Measurements from ENCODE around the gene SHC4.

SHC4 gene

DNA sequence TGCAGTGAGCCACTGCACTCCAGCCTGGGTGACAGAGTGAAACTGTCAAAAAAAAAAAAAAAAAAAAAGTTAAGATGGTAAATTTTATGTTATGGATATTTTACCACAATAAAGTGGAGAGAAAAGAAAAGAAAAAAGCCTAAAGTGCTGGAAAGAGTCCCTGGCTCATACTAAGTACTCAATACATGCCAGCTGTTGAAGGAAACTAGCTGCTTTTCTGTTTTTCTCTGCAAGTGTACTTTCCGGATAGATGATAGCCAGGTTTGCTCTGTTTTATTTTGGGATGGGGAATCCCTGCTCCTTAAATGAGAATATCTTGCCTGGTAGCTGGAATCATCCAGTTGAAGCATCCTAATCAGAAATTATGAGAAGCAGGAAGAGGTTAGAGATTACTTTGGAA is 74.9 kb downstream of the SHC4 start:
- Mint-ChIP-seq H3K36me3 (no peaks in the 10 kb centered on the region), H3K4me1 (peaks cover 10% of the 10 kb centered on the region), H3K4me3 (no peak overlapping the region), H3K27ac (no peak overlapping the region), H3K9me3 (no peaks in the 10 kb centered on the region)
- ATAC-seq (no peak), DNase-seq (ENCODE audit: low spot score in 2 of 2) (no peak)

DNA sequence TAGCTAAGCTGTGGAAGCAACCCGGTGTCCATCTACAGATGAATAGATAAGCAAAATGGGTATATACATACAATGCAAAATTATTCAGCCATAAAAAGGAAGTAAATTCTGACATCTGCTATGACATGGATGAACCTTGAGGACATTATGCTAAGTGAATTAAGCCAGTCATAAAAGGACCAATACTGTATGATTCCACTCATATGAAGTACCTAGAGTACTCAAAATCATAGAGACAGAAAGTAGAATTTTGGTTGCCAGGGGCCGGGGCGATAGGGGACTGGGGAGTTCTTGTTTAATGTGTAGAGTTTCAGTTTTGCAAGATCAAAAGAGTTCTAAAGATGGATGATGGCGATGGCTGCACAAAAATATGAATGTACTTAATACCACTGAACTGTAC is 75.5 kb downstream of the SHC4 start:
- ATAC-seq: peak; percentile 95

DNA sequence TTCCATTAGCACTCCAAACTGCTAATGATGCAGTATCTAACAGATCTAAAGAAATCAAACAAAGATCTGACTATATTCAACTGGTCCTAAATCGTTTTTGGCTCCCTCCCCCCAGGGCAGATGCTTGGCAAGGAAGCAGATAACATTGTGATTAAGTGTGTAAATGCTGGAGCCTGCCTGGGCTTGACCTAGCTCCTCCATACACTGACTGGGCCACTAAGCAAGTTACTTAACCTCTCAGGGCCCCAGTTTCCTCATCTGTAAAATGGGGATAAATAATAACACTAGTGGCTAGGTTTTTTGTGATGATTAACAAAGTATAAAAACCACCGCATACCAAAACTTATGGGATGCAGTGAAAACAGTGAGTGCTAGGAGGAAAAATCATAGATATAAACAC is 76.6 kb downstream of the SHC4 start:
- DNase-seq (ENCODE audit: low spot score in 2 of 2): no peak
- Mint-ChIP-seq H3K9me3 (no peaks in the 10 kb centered on the region), H3K4me3 (no peak overlapping the region), H3K36me3 (no peaks in the 10 kb centered on the region), H3K4me1 (peaks cover 18% of the 10 kb centered on the region), H3K27ac (no peak overlapping the region)
- ATAC-seq: no peak

More for the DNA sequence above, 75.5 kb downstream of the SHC4 start:
- Mint-ChIP-seq H3K27ac (no peak overlapping the region), H3K4me1 (peaks cover 10% of the 10 kb centered on the region), H3K4me3 (no peak overlapping the region), H3K36me3 (no peaks in the 10 kb centered on the region), H3K9me3 (no peaks in the 10 kb centered on the region)
- peak in 1 of 2 donors; percentile 69 for DNase-seq (ENCODE audit: low spot score in 2 of 2)

DNA sequence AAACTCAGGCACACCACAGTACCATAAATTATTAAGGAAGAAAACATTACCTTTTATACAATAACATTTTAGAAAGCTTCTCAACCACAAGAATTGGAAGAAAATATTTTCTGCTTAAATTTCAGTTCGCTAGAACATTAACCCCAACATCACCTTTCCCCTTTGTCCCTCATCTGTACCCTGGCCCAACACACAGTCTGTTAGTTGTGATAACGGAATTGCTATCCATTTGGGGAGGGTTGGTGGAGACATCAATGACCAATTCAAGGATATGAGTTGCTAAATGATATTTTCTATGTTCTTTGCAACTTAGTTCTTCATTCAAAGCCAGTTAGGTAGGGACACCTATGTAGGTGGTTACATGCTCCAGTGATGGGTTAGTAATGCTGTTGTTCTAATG is 80.0 kb downstream of the SHC4 start:
- Mint-ChIP-seq H3K9me3 (no peaks in the 10 kb centered on the region), H3K27ac (no peak overlapping the region), H3K4me3 (no peak overlapping the region), H3K36me3 (peaks cover 15% of the 10 kb centered on the region), H3K4me1 (peaks cover 30% of the 10 kb centered on the region)
- DNase-seq (ENCODE audit: low spot score in 2 of 2) (no peak), ATAC-seq (no peak)

DNA sequence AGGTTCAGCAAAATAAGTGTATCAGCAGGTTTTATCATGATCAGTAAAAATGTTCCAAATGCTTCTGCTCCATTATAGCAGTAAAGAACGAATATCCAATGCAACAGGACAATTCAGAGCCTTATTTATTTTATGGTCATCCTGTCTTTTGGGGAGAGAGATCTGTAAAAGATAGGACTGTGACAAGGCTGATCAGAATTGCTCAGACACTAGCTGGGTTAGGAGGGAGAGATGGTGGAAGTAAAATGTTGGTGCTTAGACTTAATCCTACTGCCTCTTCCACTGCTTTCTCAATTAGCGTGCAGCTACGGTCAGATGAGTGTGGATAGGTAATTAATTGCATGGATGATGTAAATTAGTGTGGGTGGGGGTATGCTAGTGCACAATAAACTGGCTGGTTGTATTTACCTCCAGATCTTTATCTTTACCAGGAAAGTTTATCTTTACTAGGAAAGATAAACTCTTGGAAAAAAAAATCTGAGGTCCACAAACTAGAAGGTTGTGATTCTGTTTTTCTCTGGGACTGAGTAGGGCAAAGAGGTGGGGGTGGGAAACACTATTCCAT is 83.6 kb downstream of the SHC4 start:
- Mint-ChIP-seq H3K4me3 (peak overlapping the region; percentile 95), H3K4me1 (peaks cover 40% of the 10 kb centered on the region), H3K9me3 (no peaks in the 10 kb centered on the region), H3K27ac (no peak overlapping the region), H3K36me3 (peaks cover 30% of the 10 kb centered on the region)
- ATAC-seq: no peak
- no peak for DNase-seq (ENCODE audit: low spot score in 2 of 2)

DNA sequence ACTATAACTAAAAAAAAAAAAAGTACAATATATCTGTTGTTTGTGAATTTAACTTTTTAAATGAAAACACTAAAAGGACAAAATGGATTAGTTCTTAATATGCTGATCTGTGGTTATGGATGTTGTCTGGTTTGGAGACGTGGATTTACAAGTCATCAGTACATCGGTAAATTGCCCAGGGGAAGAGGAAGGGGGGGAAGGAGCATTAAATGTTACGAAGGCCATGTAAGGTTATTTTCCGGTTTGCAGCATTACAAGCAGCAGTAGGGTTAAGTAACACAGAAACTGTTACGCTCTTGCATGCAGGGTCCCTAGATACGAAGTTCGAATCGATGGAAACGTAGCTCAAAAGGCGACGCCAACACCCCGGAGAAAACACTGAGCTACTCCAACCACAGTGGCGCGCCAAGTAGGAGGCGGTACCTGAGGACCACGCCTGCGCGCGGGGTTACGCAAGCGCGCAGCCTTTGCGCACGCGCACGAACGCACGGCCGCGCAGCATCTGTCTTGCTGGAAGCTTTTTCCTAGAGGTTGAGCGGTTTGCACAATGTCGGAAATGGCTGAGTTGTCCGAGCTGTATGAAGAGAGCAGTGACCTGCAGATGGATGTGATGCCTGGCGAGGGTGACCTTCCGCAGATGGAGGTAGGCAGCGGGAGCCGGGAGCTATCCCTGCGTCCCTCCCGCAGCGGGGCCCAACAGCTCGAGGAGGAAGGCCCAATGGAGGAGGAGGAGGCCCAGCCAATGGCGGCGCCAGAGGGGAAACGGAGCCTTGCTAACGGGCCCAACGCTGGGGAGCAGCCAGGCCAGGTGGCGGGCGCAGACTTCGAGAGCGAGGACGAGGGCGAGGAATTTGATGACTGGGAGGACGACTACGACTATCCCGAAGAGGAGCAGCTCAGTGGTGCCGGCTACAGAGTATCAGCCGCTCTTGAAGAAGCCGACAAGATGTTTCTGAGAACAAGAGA is 85.8 kb downstream of the SHC4 start, which contains the start of gene EID1:
Gene EID1, plus strand, starts transcription at position 505 of the 966 bp plus-strand sequence. Its CDS starts 43 bp downstream, at position 548.
- H3K4me3 Mint-ChIP-seq: peak within 1 kb of the TSS; percentile 95

DNA sequence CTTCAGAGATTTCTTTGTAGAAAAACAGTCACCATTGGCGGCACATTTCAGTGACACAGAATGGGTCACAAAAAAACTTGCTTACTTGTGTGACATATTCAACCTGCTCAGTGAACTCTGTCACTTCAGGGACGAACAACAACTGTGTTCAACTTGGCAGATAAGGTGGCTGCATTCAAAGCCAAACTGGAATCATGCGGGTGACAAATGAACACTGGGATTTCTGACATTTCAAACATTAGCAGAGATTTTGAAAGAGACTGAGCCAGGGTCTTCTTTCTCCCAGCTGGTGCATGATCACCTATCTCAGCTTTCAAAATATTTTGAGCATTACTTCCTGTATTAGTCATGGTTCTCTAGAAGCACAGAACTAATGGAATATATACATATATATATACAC is 87.7 kb downstream of the SHC4 start:
- no peak for ATAC-seq
- peaks cover 30% of the 10 kb centered on the region for H3K36me3 Mint-ChIP-seq
- no peak for DNase-seq (ENCODE audit: low spot score in 2 of 2)
- H3K4me1 Mint-ChIP-seq: peaks cover 32% of the 10 kb centered on the region
- H3K27ac Mint-ChIP-seq: no peak overlapping the region
- H3K4me3 Mint-ChIP-seq: no peak overlapping the region
- no peaks in the 10 kb centered on the region for H3K9me3 Mint-ChIP-seq

More for the DNA sequence above, 85.8 kb downstream of the SHC4 start, which contains the start of gene EID1:
- Mint-ChIP-seq H3K36me3 (peaks cover 30% of the 10 kb centered on the region), H3K4me1 (peaks cover 41% of the 10 kb centered on the region), H3K27ac (peak within 1 kb of the TSS; percentile 97), H3K9me3 (no peaks in the 10 kb centered on the region)
- DNase-seq (ENCODE audit: low spot score in 2 of 2) (peak; percentile 85 to 97), ATAC-seq (peak; percentile 92)

DNA sequence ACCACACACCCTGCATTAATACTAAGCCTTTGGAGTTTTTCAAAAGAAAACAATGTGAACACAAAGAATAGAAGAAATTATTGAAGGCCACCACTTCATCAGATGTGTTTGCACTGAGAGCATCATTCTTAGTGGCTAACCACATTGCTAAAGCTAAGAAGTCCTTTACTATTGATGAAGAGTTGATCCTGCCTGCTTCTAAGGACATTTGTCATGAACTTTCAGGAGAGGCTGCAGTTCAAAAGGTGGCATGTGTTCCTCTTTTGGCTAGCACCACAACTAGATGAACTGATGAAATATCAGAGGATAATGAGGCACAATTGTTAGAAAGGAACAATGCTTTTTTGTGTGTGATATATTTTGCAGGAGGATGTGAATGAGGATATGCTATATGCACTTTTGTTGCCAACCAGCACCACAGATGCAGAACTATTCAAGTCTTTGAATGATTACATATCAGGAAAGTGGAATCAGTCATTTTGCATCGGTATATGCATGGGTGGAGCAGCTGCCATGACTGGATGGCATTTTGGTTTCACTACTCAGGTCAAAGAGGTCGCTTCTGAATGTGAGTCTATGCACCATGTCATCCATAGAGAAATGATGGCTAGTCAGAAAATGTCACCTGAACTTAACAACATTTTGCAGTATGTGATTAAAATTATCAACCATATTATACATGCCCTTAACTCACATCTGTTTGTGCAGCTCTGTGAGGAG is 88.3 kb downstream of the SHC4 start:
- Mint-ChIP-seq H3K27ac (no peak overlapping the region), H3K4me1 (peaks cover 31% of the 10 kb centered on the region), H3K4me3 (no peak overlapping the region), H3K36me3 (peaks cover 30% of the 10 kb centered on the region), H3K9me3 (no peaks in the 10 kb centered on the region)
- ATAC-seq (peak; percentile 47), DNase-seq (ENCODE audit: low spot score in 2 of 2) (no peak)

DNA sequence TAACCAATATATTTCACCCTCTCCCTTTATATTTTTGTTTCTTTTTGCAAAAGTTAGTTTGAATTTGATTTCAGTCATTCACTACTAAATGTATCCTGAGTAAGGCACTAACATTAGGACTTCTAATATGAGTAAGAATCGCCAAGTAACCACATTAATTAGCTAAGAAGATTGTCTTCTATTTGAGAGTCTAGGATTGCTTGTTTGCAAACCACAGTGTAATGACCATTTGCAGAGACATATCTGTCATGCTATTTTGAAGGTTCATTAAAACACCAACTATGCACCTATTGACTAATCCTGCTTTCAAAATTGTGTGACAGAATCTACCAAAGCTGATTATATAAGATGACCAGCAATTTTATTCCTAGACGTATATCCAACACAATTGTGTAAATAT is 91.1 kb downstream of the SHC4 start:
- H3K4me1 Mint-ChIP-seq: peaks cover 10% of the 10 kb centered on the region
- no peak overlapping the region for H3K27ac Mint-ChIP-seq
- H3K4me3 Mint-ChIP-seq: no peak overlapping the region
- H3K36me3 Mint-ChIP-seq: peaks cover 4% of the 10 kb centered on the region
- ATAC-seq (no peak), DNase-seq (ENCODE audit: low spot score in 2 of 2) (no peak)
- no peaks in the 10 kb centered on the region for H3K9me3 Mint-ChIP-seq

DNA sequence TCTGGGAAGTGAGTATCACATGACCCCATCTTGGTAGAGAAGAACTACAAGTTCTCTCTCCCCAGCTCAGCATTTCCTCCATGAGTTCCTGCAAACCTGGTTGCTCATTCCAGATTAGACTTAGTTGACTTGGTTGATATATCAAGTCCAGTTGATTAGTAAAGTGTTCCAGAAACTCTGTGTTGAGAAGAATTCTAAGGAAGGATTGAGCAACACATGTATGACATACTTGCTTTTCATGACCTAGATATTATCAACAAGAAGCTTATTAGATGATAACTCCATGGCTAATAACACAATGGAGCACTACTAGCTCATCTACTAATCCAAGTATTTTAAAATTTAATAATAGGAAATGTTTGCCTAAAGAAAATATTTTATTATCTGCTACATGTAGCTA is 92.2 kb downstream of the SHC4 start:
- peaks cover 9% of the 10 kb centered on the region for H3K4me1 Mint-ChIP-seq
- H3K36me3 Mint-ChIP-seq: no peaks in the 10 kb centered on the region
- no peak overlapping the region for H3K27ac Mint-ChIP-seq
- H3K4me3 Mint-ChIP-seq: no peak overlapping the region
- DNase-seq (ENCODE audit: low spot score in 2 of 2) (no peak), ATAC-seq (no peak)
- H3K9me3 Mint-ChIP-seq: no peaks in the 10 kb centered on the region

DNA sequence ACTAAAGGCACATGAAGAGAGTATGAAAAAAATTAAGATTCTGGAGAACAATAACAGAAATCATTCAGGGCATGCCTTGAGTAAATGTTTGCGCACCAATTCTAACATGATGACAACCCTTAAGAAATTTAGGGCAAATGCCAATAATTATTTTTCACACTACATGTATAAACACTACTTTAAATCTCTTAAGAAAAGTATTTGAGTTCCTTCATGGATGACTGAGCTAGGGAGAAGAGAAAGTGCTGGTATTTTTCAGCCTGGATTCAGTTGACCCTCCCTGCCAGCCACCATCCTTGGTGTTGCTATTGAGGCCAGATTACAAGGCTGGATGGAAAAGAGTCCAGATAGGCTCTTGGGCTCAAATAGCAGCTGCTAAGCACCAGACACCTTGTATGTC is 93.8 kb downstream of the SHC4 start:
- H3K27ac Mint-ChIP-seq: no peak overlapping the region
- ATAC-seq (no peak), DNase-seq (ENCODE audit: low spot score in 2 of 2) (no peak)
- H3K4me1 Mint-ChIP-seq: no peaks in the 10 kb centered on the region
- no peak overlapping the region for H3K4me3 Mint-ChIP-seq
- H3K9me3 Mint-ChIP-seq: no peaks in the 10 kb centered on the region
- no peaks in the 10 kb centered on the region for H3K36me3 Mint-ChIP-seq

DNA sequence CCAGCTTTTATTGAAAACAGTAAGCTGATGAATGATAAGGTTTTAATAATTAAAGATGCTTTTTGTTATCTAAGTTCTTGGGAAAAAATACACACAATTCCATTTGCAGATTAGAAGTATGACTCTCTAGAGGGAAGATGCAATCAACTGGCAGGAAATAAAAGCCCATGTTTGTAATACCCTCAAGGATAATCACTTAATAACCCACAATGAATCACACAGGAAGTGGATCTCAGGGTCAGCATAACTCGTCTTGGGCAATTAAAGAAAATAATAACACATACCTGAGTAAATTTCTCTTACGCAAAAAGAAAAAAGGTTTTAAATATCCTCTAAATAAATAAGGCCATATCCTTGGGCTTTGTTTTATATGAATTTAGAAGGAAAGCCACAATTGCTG is 95.2 kb downstream of the SHC4 start:
- no peaks in the 10 kb centered on the region for H3K9me3 Mint-ChIP-seq
- no peak for ATAC-seq
- no peaks in the 10 kb centered on the region for H3K4me1 Mint-ChIP-seq
- no peak overlapping the region for H3K4me3 Mint-ChIP-seq
- no peaks in the 10 kb centered on the region for H3K36me3 Mint-ChIP-seq
- DNase-seq (ENCODE audit: low spot score in 2 of 2): no peak
- no peak overlapping the region for H3K27ac Mint-ChIP-seq

DNA sequence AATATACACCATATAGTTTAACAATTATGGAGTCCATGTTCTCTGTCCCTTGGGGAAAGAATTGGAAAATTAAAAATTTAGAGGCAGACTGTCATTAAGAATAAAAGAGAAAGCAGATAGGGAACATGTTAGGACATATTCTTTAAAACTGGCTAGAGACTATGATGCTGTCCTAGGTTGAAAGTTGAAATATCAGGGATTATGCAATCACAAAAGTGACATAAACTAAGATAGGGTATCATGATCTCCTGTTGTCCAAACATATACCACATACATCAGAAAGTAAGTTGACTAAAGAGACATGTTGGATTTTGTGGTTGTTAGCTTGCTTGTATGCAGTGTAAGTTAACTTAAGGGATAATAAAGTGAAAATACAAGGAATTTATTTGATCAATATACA is 95.7 kb downstream of the SHC4 start:
- Mint-ChIP-seq H3K36me3 (no peaks in the 10 kb centered on the region), H3K4me3 (no peak overlapping the region), H3K9me3 (no peaks in the 10 kb centered on the region), H3K4me1 (no peaks in the 10 kb centered on the region), H3K27ac (no peak overlapping the region)
- DNase-seq (ENCODE audit: low spot score in 2 of 2) (no peak), ATAC-seq (no peak)

DNA sequence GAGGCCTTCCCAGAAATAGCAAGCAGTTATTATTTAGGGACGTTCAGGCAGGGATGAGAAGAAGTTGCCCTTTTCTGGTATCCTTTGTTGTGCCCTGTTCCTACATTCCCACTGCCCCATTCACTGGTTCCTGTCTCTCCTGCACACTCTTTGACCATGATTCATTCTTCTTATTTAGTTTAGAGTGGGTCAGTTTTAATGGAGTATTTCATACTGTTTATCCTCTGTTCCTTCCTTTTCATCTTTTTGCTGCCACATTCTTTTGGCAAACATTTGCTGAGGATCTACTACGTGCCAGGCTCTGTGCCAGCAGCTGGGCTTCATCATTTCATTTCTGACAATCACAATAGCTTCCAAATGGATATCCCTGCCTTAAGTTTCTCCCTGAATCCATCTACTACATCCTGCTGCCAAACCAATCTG is 97.6 kb downstream of the SHC4 start:
- ATAC-seq (no peak), DNase-seq (ENCODE audit: low spot score in 2 of 2) (no peak)
- H3K4me1 Mint-ChIP-seq: peaks cover 7% of the 10 kb centered on the region
- H3K36me3 Mint-ChIP-seq: no peaks in the 10 kb centered on the region
- peak overlapping the region; percentile 0 for H3K27ac Mint-ChIP-seq
- H3K4me3 Mint-ChIP-seq: no peak overlapping the region
- no peaks in the 10 kb centered on the region for H3K9me3 Mint-ChIP-seq

DNA sequence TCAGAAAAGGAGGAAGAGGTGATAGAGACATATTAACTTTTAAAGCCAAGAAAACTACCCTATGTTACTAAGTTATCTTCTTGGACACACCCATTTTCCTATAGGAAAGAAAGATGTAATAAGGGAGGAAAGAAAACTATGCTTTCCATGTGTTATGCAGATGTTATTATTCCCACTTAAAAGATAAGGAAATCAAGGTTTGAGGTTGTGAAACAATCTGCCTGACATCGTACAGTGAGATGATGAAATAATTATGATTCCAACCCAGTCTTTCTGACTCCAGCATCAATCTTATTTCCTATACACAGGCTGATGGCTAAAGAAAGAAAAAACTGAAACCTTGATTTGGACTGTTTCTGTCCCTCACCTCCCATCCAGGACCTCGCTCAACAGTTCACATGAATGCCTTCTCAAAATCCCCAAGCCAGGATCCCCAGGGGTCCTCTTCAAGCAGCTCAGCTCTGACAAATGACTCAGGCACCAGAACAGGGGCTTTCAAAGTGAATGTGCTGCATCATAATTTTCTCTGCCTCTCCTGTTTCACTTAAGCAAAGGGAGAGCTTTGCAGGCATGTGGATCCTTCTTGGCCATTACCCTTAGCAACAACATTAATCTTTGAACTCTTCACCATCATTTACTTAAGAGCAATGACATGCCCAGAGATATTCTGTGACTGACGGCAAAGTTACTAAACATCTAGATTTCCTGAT is 98.2 kb downstream of the SHC4 start:
- no peaks in the 10 kb centered on the region for H3K9me3 Mint-ChIP-seq
- H3K27ac Mint-ChIP-seq: no peak overlapping the region
- DNase-seq (ENCODE audit: low spot score in 2 of 2) (no peak), ATAC-seq (no peak)
- H3K4me1 Mint-ChIP-seq: peaks cover 7% of the 10 kb centered on the region
- H3K4me3 Mint-ChIP-seq: no peak overlapping the region
- no peaks in the 10 kb centered on the region for H3K36me3 Mint-ChIP-seq

All from stimulated activated effector memory CD8-positive, alpha-beta T cell treated with anti-CD3 and anti-CD28 coated beads, Interleukin-12 subunit alpha, Interleukin-12 subunit beta, amount 100 ng/mL, for 72 hours (primary cell).